WERI-Rb-1 (cell line): ENCODE data around the gene L1TD1.
"Not testable (repeated sequence)": the region's sequence is repeated elsewhere in the genome, so short reads cannot be mapped to it uniquely, and the experiment has no call there.

ENCODE experiments used
- DNase-seq: peaks from one replicate; pipeline ENCODE4 v3.0.0-alpha.2; 2020
- H3K27ac ChIP-seq: fragments of 250-450 bp; sonication (Bioruptor Pico); 2 replicates; pipeline ENCODE4 v1.5.1; 2020; ENCODE audit warnings: mild to moderate bottlenecking, moderate library complexity
- H3K27me3 ChIP-seq: fragments of 250-450 bp; sonication (Bioruptor Pico); 2 replicates; pipeline ENCODE4 v1.5.1; 2021; ENCODE audit warnings: mild to moderate bottlenecking, low read depth, moderate library complexity; ENCODE audit not compliant: insufficient read depth, severe bottlenecking
- H3K36me3 ChIP-seq: fragments of 250-450 bp; sonication (Bioruptor Pico); 2 replicates; pipeline ENCODE4 v1.5.1; 2020; ENCODE audit warnings: mild to moderate bottlenecking, moderate library complexity
- H3K4me3 ChIP-seq: 2 replicates; pipeline ENCODE4 v1.5.1; 2011; ENCODE audit warnings: low read depth, mild to moderate bottlenecking, control low read depth, low read length
- H3K9me3 ChIP-seq: fragments of 250-450 bp; sonication (Bioruptor Pico); 2 replicates; pipeline ENCODE4 v1.5.1; 2021; ENCODE audit warnings: mild to moderate bottlenecking, moderate library complexity; ENCODE audit not compliant: severe bottlenecking
- CTCF ChIP-seq: IDR thresholded peaks from 2 replicates; pipeline ENCODE4 v1.5.1; 2011; ENCODE audit warnings: low read depth, mild to moderate bottlenecking, control low read depth, inconsistent platforms, low read length

Gene L1TD1

GRCh38 chr1:62237361-62237760 lies 42.7 kb downstream of the L1TD1 start:
- no peak for TF ChIP-seq CTCF

GRCh38 chr1:62237950-62238374 lies 43.3 kb downstream of the L1TD1 start:
- H3K27me3 ChIP-seq, result no peaks in the 10 kb centered on the region
- DNase-seq, result no peak
- no peak for TF ChIP-seq CTCF
- H3K36me3 ChIP-seq, result no peaks in the 10 kb centered on the region
- H3K27ac ChIP-seq, result no peak overlapping the region
- no peaks in the 10 kb centered on the region for H3K9me3 ChIP-seq
- no peak overlapping the region for H3K4me3 ChIP-seq

More at GRCh38 chr1:62237361-62237760, 42.7 kb downstream of the L1TD1 start:
- Histone ChIP-seq H3K9me3 (no peaks in the 10 kb centered on the region), H3K27me3 (no peaks in the 10 kb centered on the region), H3K27ac (no peak overlapping the region), H3K4me3 (no peak overlapping the region), H3K36me3 (no peaks in the 10 kb centered on the region)
- no peak for DNase-seq

GRCh38 chr1:62238507-62238906 lies 43.9 kb downstream of the L1TD1 start:
- H3K27me3 ChIP-seq, result no peaks in the 10 kb centered on the region
- no peak for DNase-seq
- peaks cover 1% of the 10 kb centered on the region for H3K9me3 ChIP-seq
- TF ChIP-seq CTCF, result no peak
- H3K4me3 ChIP-seq, result no peak overlapping the region
- no peak overlapping the region for H3K27ac ChIP-seq
- H3K36me3 ChIP-seq, result no peaks in the 10 kb centered on the region

- H3K4me3 ChIP-seq, H3K36me3 ChIP-seq, H3K27me3 ChIP-seq, H3K27ac ChIP-seq, DNase-seq, H3K9me3 ChIP-seq: not testable (repeated sequence)
Observed at GRCh38 chr1:62239652-62240403, 45.2 kb downstream of the L1TD1 start.

GRCh38 chr1:62240651-62241370 lies 46.2 kb downstream of the L1TD1 start:
- Histone ChIP-seq H3K27me3 (no peaks in the 10 kb centered on the region), H3K4me3 (no peak overlapping the region), H3K36me3 (no peaks in the 10 kb centered on the region), H3K9me3 (peaks cover 5% of the 10 kb centered on the region), H3K27ac (no peak overlapping the region)
- no peak for TF ChIP-seq CTCF
- DNase-seq, result no peak

- no peak for DNase-seq
- Histone ChIP-seq H3K27ac (no peak overlapping the region), H3K9me3 (peaks cover 5% of the 10 kb centered on the region), H3K27me3 (no peaks in the 10 kb centered on the region), H3K36me3 (no peaks in the 10 kb centered on the region), H3K4me3 (no peak overlapping the region)
- no peak for TF ChIP-seq CTCF
Observed at GRCh38 chr1:62241371-62242131, 46.9 kb downstream of the L1TD1 start.

GRCh38 chr1:62244380-62244779 lies 49.7 kb downstream of the L1TD1 start:
- H3K9me3 ChIP-seq, DNase-seq, H3K27me3 ChIP-seq, H3K4me3 ChIP-seq, H3K36me3 ChIP-seq, H3K27ac ChIP-seq: not testable (repeated sequence)
